ENCODE results near the gene PTGES2.

DNA sequence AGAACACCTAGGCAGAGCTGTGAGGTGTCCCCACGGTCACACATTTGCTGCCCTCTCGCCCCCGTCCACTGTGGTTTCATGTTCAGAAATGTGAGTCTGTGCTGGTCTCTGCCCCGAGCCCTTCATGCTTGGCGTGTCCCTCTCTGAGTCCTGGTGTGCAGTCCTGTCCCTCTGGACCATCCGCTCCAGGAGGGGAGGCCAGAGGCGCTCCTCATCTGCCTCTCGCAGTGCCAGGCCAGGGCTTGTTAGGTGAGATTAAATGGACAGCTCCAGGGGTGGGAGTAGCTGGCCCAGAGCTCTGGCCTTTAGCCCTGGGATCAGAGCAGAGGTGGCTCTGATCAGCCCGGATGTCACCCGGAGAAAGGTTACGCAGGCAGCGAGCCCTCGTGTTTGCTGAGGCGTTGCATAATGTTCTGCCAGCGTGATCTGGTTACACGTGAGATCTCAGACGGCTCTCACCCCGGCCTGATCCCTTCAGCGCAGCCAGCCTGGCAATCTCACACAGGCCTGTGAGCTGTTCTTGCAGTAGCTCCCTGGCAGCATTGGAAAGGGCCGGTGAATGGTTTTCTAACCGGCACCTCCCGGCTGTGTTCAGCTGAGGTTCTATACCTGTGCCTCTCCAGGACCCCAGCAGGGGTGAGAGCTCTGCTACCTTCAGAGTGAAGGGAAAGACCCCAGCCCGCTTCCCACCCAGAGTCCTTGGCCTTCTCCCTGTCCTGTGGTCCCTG lies 24.5 kb downstream of the PTGES2 start:
- TF ChIP-seq, protein P1, sequence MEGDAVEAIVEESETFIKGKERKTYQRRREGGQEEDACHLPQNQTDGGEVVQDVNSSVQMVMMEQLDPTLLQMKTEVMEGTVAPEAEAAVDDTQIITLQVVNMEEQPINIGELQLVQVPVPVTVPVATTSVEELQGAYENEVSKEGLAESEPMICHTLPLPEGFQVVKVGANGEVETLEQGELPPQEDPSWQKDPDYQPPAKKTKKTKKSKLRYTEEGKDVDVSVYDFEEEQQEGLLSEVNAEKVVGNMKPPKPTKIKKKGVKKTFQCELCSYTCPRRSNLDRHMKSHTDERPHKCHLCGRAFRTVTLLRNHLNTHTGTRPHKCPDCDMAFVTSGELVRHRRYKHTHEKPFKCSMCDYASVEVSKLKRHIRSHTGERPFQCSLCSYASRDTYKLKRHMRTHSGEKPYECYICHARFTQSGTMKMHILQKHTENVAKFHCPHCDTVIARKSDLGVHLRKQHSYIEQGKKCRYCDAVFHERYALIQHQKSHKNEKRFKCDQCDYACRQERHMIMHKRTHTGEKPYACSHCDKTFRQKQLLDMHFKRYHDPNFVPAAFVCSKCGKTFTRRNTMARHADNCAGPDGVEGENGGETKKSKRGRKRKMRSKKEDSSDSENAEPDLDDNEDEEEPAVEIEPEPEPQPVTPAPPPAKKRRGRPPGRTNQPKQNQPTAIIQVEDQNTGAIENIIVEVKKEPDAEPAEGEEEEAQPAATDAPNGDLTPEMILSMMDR (IDR thresholded peaks at IDR 0.05) = no peak
- no peak for TF ChIP-seq POLR2A (IDR thresholded peaks at IDR 0.05)
- TF ChIP-seq POLR2AphosphoS5 (IDR thresholded peaks at IDR 0.05) = peak in 2 of 3 donors; percentile 60 to 73
- TF ChIP-seq EP300 (IDR thresholded peaks at IDR 0.05) = no peak
